ENCODE data around the gene MME.

Gene MME

DNA sequence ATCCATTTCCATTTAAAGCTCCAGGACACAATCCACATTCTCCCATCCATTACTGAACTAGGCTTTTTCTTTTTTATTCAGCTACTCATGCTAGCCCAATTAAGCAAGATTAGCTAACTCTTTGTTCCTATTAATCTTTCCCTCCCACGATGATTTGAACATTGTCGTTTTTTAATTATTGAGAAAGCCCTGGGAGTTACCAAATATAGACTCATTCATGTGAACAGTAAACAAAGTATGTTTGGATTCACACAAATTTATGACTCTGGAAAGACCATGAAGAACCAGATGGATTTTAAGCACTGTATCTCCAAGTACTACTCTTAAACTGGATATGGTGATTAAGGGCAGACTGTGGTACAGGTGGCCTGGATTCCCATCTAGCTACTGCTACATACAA lies 131.1 kb downstream of the MME start:
- TF ChIP-seq, protein P1, sequence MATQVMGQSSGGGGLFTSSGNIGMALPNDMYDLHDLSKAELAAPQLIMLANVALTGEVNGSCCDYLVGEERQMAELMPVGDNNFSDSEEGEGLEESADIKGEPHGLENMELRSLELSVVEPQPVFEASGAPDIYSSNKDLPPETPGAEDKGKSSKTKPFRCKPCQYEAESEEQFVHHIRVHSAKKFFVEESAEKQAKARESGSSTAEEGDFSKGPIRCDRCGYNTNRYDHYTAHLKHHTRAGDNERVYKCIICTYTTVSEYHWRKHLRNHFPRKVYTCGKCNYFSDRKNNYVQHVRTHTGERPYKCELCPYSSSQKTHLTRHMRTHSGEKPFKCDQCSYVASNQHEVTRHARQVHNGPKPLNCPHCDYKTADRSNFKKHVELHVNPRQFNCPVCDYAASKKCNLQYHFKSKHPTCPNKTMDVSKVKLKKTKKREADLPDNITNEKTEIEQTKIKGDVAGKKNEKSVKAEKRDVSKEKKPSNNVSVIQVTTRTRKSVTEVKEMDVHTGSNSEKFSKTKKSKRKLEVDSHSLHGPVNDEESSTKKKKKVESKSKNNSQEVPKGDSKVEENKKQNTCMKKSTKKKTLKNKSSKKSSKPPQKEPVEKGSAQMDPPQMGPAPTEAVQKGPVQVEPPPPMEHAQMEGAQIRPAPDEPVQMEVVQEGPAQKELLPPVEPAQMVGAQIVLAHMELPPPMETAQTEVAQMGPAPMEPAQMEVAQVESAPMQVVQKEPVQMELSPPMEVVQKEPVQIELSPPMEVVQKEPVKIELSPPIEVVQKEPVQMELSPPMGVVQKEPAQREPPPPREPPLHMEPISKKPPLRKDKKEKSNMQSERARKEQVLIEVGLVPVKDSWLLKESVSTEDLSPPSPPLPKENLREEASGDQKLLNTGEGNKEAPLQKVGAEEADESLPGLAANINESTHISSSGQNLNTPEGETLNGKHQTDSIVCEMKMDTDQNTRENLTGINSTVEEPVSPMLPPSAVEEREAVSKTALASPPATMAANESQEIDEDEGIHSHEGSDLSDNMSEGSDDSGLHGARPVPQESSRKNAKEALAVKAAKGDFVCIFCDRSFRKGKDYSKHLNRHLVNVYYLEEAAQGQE (IDR thresholded peaks at IDR 0.05; ENCODE audit: insufficient read depth in 1 of 2, low read depth in 2 of 2, low read length in 2 of 2) = no peak
- no peak for TF ChIP-seq SIN3A (IDR thresholded peaks at IDR 0.05; ENCODE audit: borderline replicate concordance, insufficient read depth, low read length)
- TF ChIP-seq FOXP2 (optimal IDR thresholded peaks at IDR 0.05; ENCODE audit: borderline replicate concordance, extremely low read depth, extremely low read length, insufficient read depth) = no peak
- no peak for TF ChIP-seq POLR2AphosphoS5 (IDR thresholded peaks at IDR 0.05; ENCODE audit: low read depth, low read length)
- TF ChIP-seq TAF1 (IDR thresholded peaks at IDR 0.05; ENCODE audit: borderline replicate concordance, insufficient read depth, low read length) = no peak

DNA sequence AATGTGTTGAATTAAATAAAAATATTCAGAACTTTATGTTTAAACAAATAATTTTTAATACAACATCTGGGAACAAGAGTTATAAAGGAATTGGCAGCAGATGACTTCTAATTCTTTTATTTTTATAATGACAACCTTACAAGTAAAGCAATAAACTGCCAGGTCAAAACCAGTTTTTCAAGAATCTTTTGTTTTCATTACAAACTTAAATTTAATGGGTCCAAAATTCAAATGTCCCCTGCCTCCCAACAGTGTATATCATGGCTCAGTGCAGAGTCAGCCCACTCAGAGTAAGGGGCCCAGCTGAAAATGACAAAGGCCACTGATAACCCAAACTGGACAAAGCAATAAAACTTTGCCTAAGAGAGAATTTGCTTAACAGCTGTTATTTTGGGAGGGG lies 131.8 kb downstream of the MME start:
- TF ChIP-seq POLR2AphosphoS5 (IDR thresholded peaks at IDR 0.05; ENCODE audit: low read depth, low read length) (no peak), FOXP2 (optimal IDR thresholded peaks at IDR 0.05; ENCODE audit: borderline replicate concordance, extremely low read depth, extremely low read length, insufficient read depth) (no peak), SIN3A (IDR thresholded peaks at IDR 0.05; ENCODE audit: borderline replicate concordance, insufficient read depth, low read length) (no peak), TAF1 (IDR thresholded peaks at IDR 0.05; ENCODE audit: borderline replicate concordance, insufficient read depth, low read length) (no peak)
- TF ChIP-seq, protein P1 (IDR thresholded peaks at IDR 0.05; ENCODE audit: insufficient read depth in 1 of 2, low read depth in 2 of 2, low read length in 2 of 2) = no peak

DNA sequence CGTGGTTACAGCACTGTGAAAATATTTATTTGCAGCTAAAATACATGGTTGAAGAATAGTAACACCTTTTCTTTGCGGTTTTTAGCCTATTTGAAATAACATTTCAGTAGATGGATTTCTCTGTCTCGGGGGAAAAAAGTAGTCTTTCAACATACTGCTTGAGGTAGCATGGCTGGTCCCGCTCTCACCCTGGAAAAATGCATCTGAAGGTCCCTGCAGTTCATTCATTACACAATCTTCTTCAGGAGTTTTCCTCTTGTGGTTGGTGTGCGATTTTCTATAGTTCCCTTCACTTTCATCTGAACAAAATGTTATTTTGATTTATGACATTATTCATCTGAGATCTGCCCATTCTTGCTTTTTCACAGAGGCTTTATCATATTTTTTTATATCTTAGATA lies 137.5 kb downstream of the MME start:
- TF ChIP-seq FOXP2 (optimal IDR thresholded peaks at IDR 0.05; ENCODE audit: borderline replicate concordance, extremely low read depth, extremely low read length, insufficient read depth) (no peak), TAF1 (IDR thresholded peaks at IDR 0.05; ENCODE audit: borderline replicate concordance, insufficient read depth, low read length) (no peak), SIN3A (IDR thresholded peaks at IDR 0.05; ENCODE audit: borderline replicate concordance, insufficient read depth, low read length) (no peak), POLR2AphosphoS5 (IDR thresholded peaks at IDR 0.05; ENCODE audit: low read depth, low read length) (no peak)
- TF ChIP-seq, protein P1 (IDR thresholded peaks at IDR 0.05; ENCODE audit: insufficient read depth in 1 of 2, low read depth in 2 of 2, low read length in 2 of 2) = no peak

DNA sequence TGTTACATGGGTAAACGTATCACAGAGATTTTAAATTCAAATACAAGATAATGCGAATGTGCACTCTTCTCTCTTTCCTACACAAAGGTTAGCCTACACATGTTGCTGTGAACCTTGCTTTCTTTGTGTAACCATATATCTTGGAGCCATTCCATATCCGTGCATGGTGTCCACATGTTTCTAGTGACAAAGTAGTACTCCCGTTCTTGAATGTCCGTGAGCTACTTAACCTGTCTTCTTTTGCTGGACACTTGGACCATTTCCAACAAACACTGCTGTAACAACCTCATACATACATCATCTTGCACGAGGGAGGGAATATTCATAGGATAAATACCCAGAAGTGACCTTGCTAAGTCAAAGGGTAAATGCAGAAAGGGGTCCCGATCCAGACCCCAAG lies 138.3 kb downstream of the MME start:
- no peak for TF ChIP-seq FOXP2 (optimal IDR thresholded peaks at IDR 0.05; ENCODE audit: borderline replicate concordance, extremely low read depth, extremely low read length, insufficient read depth)
- TF ChIP-seq, protein P1 (IDR thresholded peaks at IDR 0.05; ENCODE audit: insufficient read depth in 1 of 2, low read depth in 2 of 2, low read length in 2 of 2) = no peak
- no peak for TF ChIP-seq POLR2AphosphoS5 (IDR thresholded peaks at IDR 0.05; ENCODE audit: low read depth, low read length)
- TF ChIP-seq TAF1 (IDR thresholded peaks at IDR 0.05; ENCODE audit: borderline replicate concordance, insufficient read depth, low read length) = no peak
- TF ChIP-seq SIN3A (IDR thresholded peaks at IDR 0.05; ENCODE audit: borderline replicate concordance, insufficient read depth, low read length) = no peak

DNA sequence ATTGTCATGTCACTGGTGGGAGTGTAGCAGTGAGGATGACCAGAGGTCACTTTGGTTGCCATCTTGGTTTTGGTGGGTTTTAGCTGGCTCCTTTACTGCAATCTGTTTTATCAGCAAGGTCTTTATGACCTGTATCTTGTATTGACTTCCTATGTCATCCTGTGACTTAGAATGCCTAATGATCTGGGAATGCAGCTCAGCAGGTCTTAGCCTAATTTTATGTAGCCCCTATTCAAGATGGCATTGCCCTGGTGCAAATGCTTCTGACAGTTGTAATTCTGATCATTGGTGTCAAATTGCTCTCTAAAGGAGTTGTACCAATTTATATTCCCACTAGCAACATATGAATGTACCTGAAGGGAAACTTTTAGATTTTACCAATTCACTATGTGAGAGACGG lies 139.0 kb downstream of the MME start:
- TF ChIP-seq FOXP2 (optimal IDR thresholded peaks at IDR 0.05; ENCODE audit: borderline replicate concordance, extremely low read depth, extremely low read length, insufficient read depth) (no peak), POLR2AphosphoS5 (IDR thresholded peaks at IDR 0.05; ENCODE audit: low read depth, low read length) (no peak), SIN3A (IDR thresholded peaks at IDR 0.05; ENCODE audit: borderline replicate concordance, insufficient read depth, low read length) (no peak), TAF1 (IDR thresholded peaks at IDR 0.05; ENCODE audit: borderline replicate concordance, insufficient read depth, low read length) (no peak)
- TF ChIP-seq, protein P1 (IDR thresholded peaks at IDR 0.05; ENCODE audit: insufficient read depth in 1 of 2, low read depth in 2 of 2, low read length in 2 of 2) = no peak

Data from PFSK-1 (cell line).